ENCODE results near the gene ECEL1.

Gene ECEL1

GRCh38 chr2:232458661-232459418 lies 28.8 kb downstream of the ECEL1 start:
- H3K9me2 ChIP-seq (replicated peaks; ENCODE audit: insufficient read depth, low read length), result no peaks in the 10 kb centered on the region
- no peaks in the 10 kb centered on the region for H3K9me3 ChIP-seq (ENCODE audit: insufficient read depth, low read length)
- no peaks in the 10 kb centered on the region for H3K27me3 ChIP-seq (ENCODE audit: low read length)
- no peak overlapping the region for H3K4me3 ChIP-seq (ENCODE audit: insufficient read depth, low read length, poor library complexity, severe bottlenecking)
- H3K27ac ChIP-seq (ENCODE audit: low read depth, low read length), result no peak overlapping the region
- H3F3A ChIP-seq (ENCODE audit: insufficient read depth), result no peaks in the 10 kb centered on the region
- no peaks in the 10 kb centered on the region for H3K36me3 ChIP-seq (ENCODE audit: low read length)
- no peak overlapping the region for H2AFZ ChIP-seq (ENCODE audit: low read depth, low read length, severe bottlenecking)
- H3K79me2 ChIP-seq (ENCODE audit: insufficient read depth, low read length), result no peaks in the 10 kb centered on the region
- H3K9ac ChIP-seq (ENCODE audit: low read length), result no peak overlapping the region
- TF ChIP-seq CTCF (IDR thresholded peaks at IDR 0.05; ENCODE audit: insufficient read depth, low read length, poor library complexity, severe bottlenecking) (no peak), EZH2phosphoT487 (conservative IDR thresholded peaks at IDR 0.05; ENCODE audit: low read length) (no peak)
- H4K20me1 ChIP-seq (ENCODE audit: low read depth, low read length), result no peaks in the 10 kb centered on the region
- H3K4me2 ChIP-seq (ENCODE audit: low read depth, low read length, poor library complexity, severe bottlenecking), result no peak overlapping the region

DNA sequence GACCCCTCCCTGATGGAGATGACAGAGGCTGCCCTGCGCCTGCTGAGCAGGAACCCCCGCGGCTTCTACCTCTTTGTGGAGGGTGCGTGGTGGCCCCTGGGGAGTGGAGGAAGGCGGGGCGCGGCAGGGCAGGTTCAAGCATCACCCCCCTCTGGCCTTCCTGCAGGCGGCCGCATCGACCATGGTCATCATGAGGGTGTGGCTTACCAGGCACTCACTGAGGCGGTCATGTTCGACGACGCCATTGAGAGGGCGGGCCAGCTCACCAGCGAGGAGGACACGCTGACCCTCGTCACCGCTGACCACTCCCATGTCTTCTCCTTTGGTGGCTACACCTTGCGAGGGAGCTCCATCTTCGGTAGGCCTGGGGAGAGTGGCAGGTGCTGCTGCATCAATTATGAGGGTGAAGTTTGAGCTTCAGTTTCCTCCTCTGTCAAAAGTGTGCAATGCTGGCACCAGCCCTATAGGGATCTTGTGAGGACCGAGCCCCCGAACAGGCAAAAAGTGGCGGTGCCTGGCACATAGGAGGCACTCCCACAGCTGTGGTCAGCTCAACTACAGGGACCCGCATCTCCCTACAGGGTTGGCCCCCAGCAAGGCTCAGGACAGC lies 29.5 kb downstream of the ECEL1 start:
- Histone ChIP-seq H3K9me3 (ENCODE audit: insufficient read depth, low read length) (no peaks in the 10 kb centered on the region), H3K9ac (ENCODE audit: low read length) (no peak overlapping the region), H2AFZ (ENCODE audit: low read depth, low read length, severe bottlenecking) (no peak overlapping the region), H4K20me1 (ENCODE audit: low read depth, low read length) (no peaks in the 10 kb centered on the region), H3F3A (ENCODE audit: insufficient read depth) (no peaks in the 10 kb centered on the region), H3K4me3 (ENCODE audit: insufficient read depth, low read length, poor library complexity, severe bottlenecking) (no peak overlapping the region), H3K27ac (ENCODE audit: low read depth, low read length) (no peak overlapping the region), H3K79me2 (ENCODE audit: insufficient read depth, low read length) (no peaks in the 10 kb centered on the region), H3K36me3 (ENCODE audit: low read length) (no peaks in the 10 kb centered on the region), H3K27me3 (ENCODE audit: low read length) (no peaks in the 10 kb centered on the region), H3K9me2 (replicated peaks; ENCODE audit: insufficient read depth, low read length) (no peaks in the 10 kb centered on the region), H3K4me2 (ENCODE audit: low read depth, low read length, poor library complexity, severe bottlenecking) (no peak overlapping the region)
- TF ChIP-seq EZH2phosphoT487 (conservative IDR thresholded peaks at IDR 0.05; ENCODE audit: low read length) (no peak), CTCF (IDR thresholded peaks at IDR 0.05; ENCODE audit: insufficient read depth, low read length, poor library complexity, severe bottlenecking) (no peak)

GRCh38 chr2:232457121-232458011 lies 30.3 kb downstream of the ECEL1 start:
- Histone ChIP-seq H3K27me3 (ENCODE audit: low read length) (no peaks in the 10 kb centered on the region), H3K9ac (ENCODE audit: low read length) (no peak overlapping the region), H2AFZ (ENCODE audit: low read depth, low read length, severe bottlenecking) (no peak overlapping the region), H3F3A (ENCODE audit: insufficient read depth) (no peaks in the 10 kb centered on the region), H3K79me2 (ENCODE audit: insufficient read depth, low read length) (no peaks in the 10 kb centered on the region), H3K27ac (ENCODE audit: low read depth, low read length) (no peak overlapping the region), H3K4me2 (ENCODE audit: low read depth, low read length, poor library complexity, severe bottlenecking) (no peak overlapping the region), H3K4me3 (ENCODE audit: insufficient read depth, low read length, poor library complexity, severe bottlenecking) (no peak overlapping the region), H4K20me1 (ENCODE audit: low read depth, low read length) (no peaks in the 10 kb centered on the region), H3K36me3 (ENCODE audit: low read length) (no peaks in the 10 kb centered on the region), H3K9me3 (ENCODE audit: insufficient read depth, low read length) (no peaks in the 10 kb centered on the region), H3K9me2 (replicated peaks; ENCODE audit: insufficient read depth, low read length) (no peaks in the 10 kb centered on the region)
- TF ChIP-seq CTCF (IDR thresholded peaks at IDR 0.05; ENCODE audit: insufficient read depth, low read length, poor library complexity, severe bottlenecking) (no peak), EZH2phosphoT487 (conservative IDR thresholded peaks at IDR 0.05; ENCODE audit: low read length) (no peak)
